HepG2 (cell line): ENCODE results near the gene SPSB1. TPM values are rescaled to one million over a fixed set of nuclear protein-coding genes. Genes with fewer than 3 reads are reported as not detected.

Experiments used
- ATAC-seq: fragments of 200-7000 bp; cut with Tn5 transposase; 3 replicates; pipeline ENCODE4 v1.9.1; 2020; ENCODE audit warnings: mild to moderate bottlenecking, moderate library complexity
- BruUV-seq: library from RNA; stranded (reverse); fragments of 400-500 nt; replicated peaks from 2 replicates; lab custom pipeline; 2021; lab: Mats Ljungman, UMichigan
- CTCF ChIA-PET: fragments of 300-600 bp; formaldehyde crosslinking; extraction: SDS; loops from one replicate; lab custom pipeline; 2021; ENCODE audit warnings: low total read pairs, inconsistent platforms, low intra/inter-chr PET ratio; lab: Yijun Ruan, JAX
- POLR2A ChIA-PET: fragments of 350-600 bp; sonication (Branson Sonifier 250); formaldehyde crosslinking; loops from one replicate; lab custom pipeline; 2020; ENCODE audit warnings: antibody characterized with exemption, inconsistent platforms; lab: Yijun Ruan, JAX
- DNase-seq: peaks from one replicate; pipeline ENCODE4 v3.0.0-alpha.2; 2015; ENCODE audit warnings: low spot score
- FAIRE-seq: peaks from 3 replicates; lab custom pipeline; 2011; peaks lifted over from hg19 to GRCh38; lab: Jason Lieb, UNC
- H2AFZ ChIP-seq: one replicate; pipeline ENCODE4 v1.6.1; 2011; ENCODE audit warnings: low read length, inconsistent platforms
- H3K27ac ChIP-seq: fragments of 300-600 bp; 3 replicates; pipeline ENCODE4 v1.8.0; 2011; ENCODE audit warnings: mixed run types, mild to moderate bottlenecking, mixed read lengths, low read length, inconsistent platforms; ENCODE audit not compliant: insufficient read depth; ENCODE audit errors: extremely low read length
- H3K27me3 ChIP-seq, 2 experiments: fragments of 200-600 bp in 1 of 2; 2 replicates in 1 of 2; 3 replicates in 1 of 2; pipeline versions ENCODE4 v1.6.0 to v1.8.0; 2011; ENCODE audit warnings: low read length in 2 of 2, mild to moderate bottlenecking in 2 of 2, moderate library complexity in 2 of 2, inconsistent platforms in 1 of 2; ENCODE audit not compliant: insufficient read depth in 2 of 2, control insufficient read depth in 1 of 2
- H3K36me3 ChIP-seq, 2 experiments: fragments of 200-600 bp in 1 of 2; replicated peaks in 1 of 2; 2 replicates in 1 of 2; 3 replicates in 1 of 2; pipeline versions ENCODE4 v1.5.1 to v1.8.0; 2011; ENCODE audit warnings: low read length in 2 of 2, inconsistent platforms in 1 of 2; ENCODE audit not compliant: insufficient read depth in 2 of 2, control insufficient read depth in 1 of 2
- H3K4me1 ChIP-seq: 2 replicates; pipeline ENCODE4 v1.5.1; 2012; ENCODE audit warnings: low read length, inconsistent platforms; ENCODE audit not compliant: insufficient read depth
- H3K4me2 ChIP-seq: 2 replicates; pipeline ENCODE4 v1.6.0; 2011; ENCODE audit warnings: low read depth, low read length, inconsistent platforms
- H3K4me3 ChIP-seq, 3 experiments: fragments of 200-600 bp in 1 of 3; sonication (generic), shearing (Covaris generic) in 1 of 3; replicated peaks in 1 of 3; 2 replicates each; pipeline ENCODE4 v1.5.1; 2011 to 2016; ENCODE audit warnings: low read length in 3 of 3, inconsistent platforms in 2 of 3, low read depth in 2 of 3, mild to moderate bottlenecking in 2 of 3, control low read depth in 1 of 3, mixed read lengths in 1 of 3; ENCODE audit not compliant: insufficient read depth in 1 of 3
- H3K79me2 ChIP-seq: one replicate; pipeline ENCODE4 v1.6.1; 2011; ENCODE audit warnings: low read length, inconsistent platforms; ENCODE audit not compliant: insufficient read depth
- H3K9ac ChIP-seq: 2 replicates; pipeline ENCODE4 v1.6.0; 2011; ENCODE audit warnings: mild to moderate bottlenecking, low read depth, low read length, inconsistent platforms; ENCODE audit not compliant: insufficient read depth
- H3K9me3 ChIP-seq: 2 replicates; pipeline ENCODE4 v1.5.1; 2012; ENCODE audit warnings: mild to moderate bottlenecking, low read length
- H4K20me1 ChIP-seq: 2 replicates; pipeline ENCODE4 v1.6.0; 2011; ENCODE audit warnings: inconsistent platforms, mild to moderate bottlenecking, low read length, moderate library complexity; ENCODE audit not compliant: insufficient read depth
- CHCHD3 ChIP-seq: sonication (generic); formaldehyde crosslinking; IDR thresholded peaks from 2 replicates; pipeline ENCODE4 v1.8.0; 2022; ENCODE audit warnings: mild to moderate bottlenecking, missing genetic modification reagents, moderate library complexity
- GATAD1 ChIP-seq: IDR thresholded peaks from 2 replicates; pipeline ENCODE4 v1.6.1; 2016; ENCODE audit warnings: missing genetic modification reagents, missing compliant biosample characterization
- MED8 ChIP-seq: sonication (generic); formaldehyde crosslinking; IDR thresholded peaks from 2 replicates; pipeline ENCODE4 v1.8.1; 2023; ENCODE audit warnings: mild to moderate bottlenecking, missing genetic modification reagents; ENCODE audit not compliant: insufficient replicate concordance
- NCOA2 ChIP-seq: sonication (generic); formaldehyde crosslinking; IDR thresholded peaks from 2 replicates; pipeline ENCODE4 v1.8.0; 2022; ENCODE audit warnings: inconsistent platforms
- ZBTB20 ChIP-seq: sonication (generic); formaldehyde crosslinking; IDR thresholded peaks from 2 replicates; pipeline ENCODE4 v1.8.1; 2023; ENCODE audit warnings: missing genetic modification reagents, low read depth, mild to moderate bottlenecking, borderline replicate concordance
- ZNF136 ChIP-seq: sonication (generic); formaldehyde crosslinking; IDR thresholded peaks from 2 replicates; pipeline ENCODE4 v1.8.1; 2022; ENCODE audit warnings: low read depth, mild to moderate bottlenecking, moderate library complexity, missing genetic modification reagents
- WGBS: methylation state at CpG from one replicate; pipeline ENCODE4 v1.1.6; 2017; ENCODE audit warnings: low lambda C conversion rate; 5-methylcytosine and 5-hydroxymethylcytosine counted together
- in situ Hi-C: cut with HindIII; loops from 2 replicates; pipeline ENCODE4 v1.10.0; 2017; ENCODE audit warnings: low pct_unique_long_range_greater_than_20kb; ENCODE audit not compliant: extremely low pct_ligation_motif_present
- intact Hi-C: fragments of 100-400 bp; cut with micrococcal nuclease; formaldehyde crosslinking; loops from one replicate; pipeline ENCODE4 v1.10.0; 2022; ENCODE audit not compliant: unreplicated experiment
- polyA plus RNA-seq, 8 experiments: library from polyadenylated mRNA; depleted of rRNA in 3 of 8; stranded (reverse) in 7 of 8; unstranded in 1 of 8; fragments of >200 nt; fragmentation: Illumina TruSeq in 4 of 8; extraction: Trizol in 4 of 8; gene quantifications; 2 replicates each; pipeline versions ENCODE4 v1.2.1 to v1.2.3, GENCODE V29; 2011 to 2016; ENCODE audit warnings: low read depth in 4 of 8, missing spikeins in 1 of 8, mixed read lengths in 1 of 8; ENCODE audit not compliant: insufficient read depth in 1 of 8
- total RNA-seq, 5 experiments: library from RNA; depleted of rRNA; stranded (reverse); fragments of >200 nt; fragmentation: Illumina TruSeq; extraction: Trizol; gene quantifications; 2 replicates each; pipeline ENCODE4 v1.2.3, GENCODE V29; 2016; ENCODE audit warnings: low read depth in 1 of 5
- TF ChIP-seq, protein P1 (sequence below), 2 experiments: sonication (generic) in 1 of 2; formaldehyde crosslinking in 1 of 2; IDR thresholded peaks; 2 replicates each; pipeline versions ENCODE4 v1.6.1 to v1.9.0; 2014 to 2022; ENCODE audit warnings: antibody characterized with exemption in 1 of 2, borderline replicate concordance in 1 of 2, inconsistent platforms in 1 of 2, low read depth in 1 of 2, missing genetic modification reagents in 1 of 2
- TF ChIP-seq, protein P2 (sequence below): sonication (generic); formaldehyde crosslinking; conservative IDR thresholded peaks from 2 replicates; pipeline ENCODE4 v1.4.0; 2020; ENCODE audit warnings: missing genetic modification reagents
- TF ChIP-seq, protein P3 (sequence below): sonication (generic); formaldehyde crosslinking; IDR thresholded peaks from 2 replicates; pipeline ENCODE4 v1.4.0; 2020; ENCODE audit warnings: missing genetic modification reagents, borderline replicate concordance
- TF ChIP-seq, protein P4 (sequence below): sonication (generic); formaldehyde crosslinking; IDR thresholded peaks from 2 replicates; pipeline ENCODE4 v1.9.0; 2021; ENCODE audit warnings: missing genetic modification reagents, mild to moderate bottlenecking, borderline replicate concordance

SPSB1 gene
- total and polyA plus RNA-seq, 2 of the 13 experiments (the other 11 are each of a cell fraction or from before 2014, with no cell fraction given) = 5.0 to 8.0 TPM

DNA sequence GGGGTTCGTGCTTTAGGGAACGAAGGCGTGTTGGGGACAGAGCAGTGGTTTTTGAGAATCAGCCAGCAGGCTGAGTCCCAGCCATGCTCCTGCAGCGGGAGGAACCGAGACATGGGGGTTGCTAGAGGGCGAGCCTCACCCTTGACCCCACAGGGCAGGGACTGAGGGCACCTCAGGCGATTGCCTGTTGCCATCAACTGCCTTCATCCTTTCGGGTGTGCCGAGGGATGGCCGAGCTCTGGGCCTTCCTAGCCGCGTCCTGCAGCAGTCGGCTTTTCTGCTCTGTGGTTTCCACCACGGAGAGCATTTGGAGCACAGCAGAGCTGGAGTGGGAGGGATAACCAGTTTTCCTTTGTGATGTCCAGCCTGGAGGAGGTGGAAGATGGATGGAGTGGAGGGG is 13.3 kb downstream of the SPSB1 start:
- no peaks in the 10 kb centered on the region for H4K20me1 ChIP-seq
- no TSS peak for BruUV-seq
- POLR2A ChIA-PET = interaction anchor here (1.5 kb wide), 1 partner anchor 9 kb away, joined by 3 read pairs; no protein-coding TSS in a partner anchor
- TF ChIP-seq ZBTB20 (no peak), GATAD1 (CRISPR knock-in tag) (no peak), ZNF136 (CRISPR knock-in tag) (no peak), CHCHD3 (CRISPR knock-in tag) (no peak), NCOA2 (CRISPR knock-in tag) (no peak), MED8 (CRISPR knock-in tag) (no peak)
- TF ChIP-seq, protein P1, sequence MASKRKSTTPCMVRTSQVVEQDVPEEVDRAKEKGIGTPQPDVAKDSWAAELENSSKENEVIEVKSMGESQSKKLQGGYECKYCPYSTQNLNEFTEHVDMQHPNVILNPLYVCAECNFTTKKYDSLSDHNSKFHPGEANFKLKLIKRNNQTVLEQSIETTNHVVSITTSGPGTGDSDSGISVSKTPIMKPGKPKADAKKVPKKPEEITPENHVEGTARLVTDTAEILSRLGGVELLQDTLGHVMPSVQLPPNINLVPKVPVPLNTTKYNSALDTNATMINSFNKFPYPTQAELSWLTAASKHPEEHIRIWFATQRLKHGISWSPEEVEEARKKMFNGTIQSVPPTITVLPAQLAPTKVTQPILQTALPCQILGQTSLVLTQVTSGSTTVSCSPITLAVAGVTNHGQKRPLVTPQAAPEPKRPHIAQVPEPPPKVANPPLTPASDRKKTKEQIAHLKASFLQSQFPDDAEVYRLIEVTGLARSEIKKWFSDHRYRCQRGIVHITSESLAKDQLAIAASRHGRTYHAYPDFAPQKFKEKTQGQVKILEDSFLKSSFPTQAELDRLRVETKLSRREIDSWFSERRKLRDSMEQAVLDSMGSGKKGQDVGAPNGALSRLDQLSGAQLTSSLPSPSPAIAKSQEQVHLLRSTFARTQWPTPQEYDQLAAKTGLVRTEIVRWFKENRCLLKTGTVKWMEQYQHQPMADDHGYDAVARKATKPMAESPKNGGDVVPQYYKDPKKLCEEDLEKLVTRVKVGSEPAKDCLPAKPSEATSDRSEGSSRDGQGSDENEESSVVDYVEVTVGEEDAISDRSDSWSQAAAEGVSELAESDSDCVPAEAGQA (IDR thresholded peaks at IDR 0.05; ENCODE audit: low read depth) = no peak
- TF ChIP-seq, protein P1 (CRISPR knock-in tag; IDR thresholded peaks at IDR 0.05; ENCODE audit: borderline replicate concordance) = no peak
- TF ChIP-seq, protein P2, sequence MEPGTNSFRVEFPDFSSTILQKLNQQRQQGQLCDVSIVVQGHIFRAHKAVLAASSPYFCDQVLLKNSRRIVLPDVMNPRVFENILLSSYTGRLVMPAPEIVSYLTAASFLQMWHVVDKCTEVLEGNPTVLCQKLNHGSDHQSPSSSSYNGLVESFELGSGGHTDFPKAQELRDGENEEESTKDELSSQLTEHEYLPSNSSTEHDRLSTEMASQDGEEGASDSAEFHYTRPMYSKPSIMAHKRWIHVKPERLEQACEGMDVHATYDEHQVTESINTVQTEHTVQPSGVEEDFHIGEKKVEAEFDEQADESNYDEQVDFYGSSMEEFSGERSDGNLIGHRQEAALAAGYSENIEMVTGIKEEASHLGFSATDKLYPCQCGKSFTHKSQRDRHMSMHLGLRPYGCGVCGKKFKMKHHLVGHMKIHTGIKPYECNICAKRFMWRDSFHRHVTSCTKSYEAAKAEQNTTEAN (CRISPR knock-in tag) = no peak
- TF ChIP-seq, protein P3, sequence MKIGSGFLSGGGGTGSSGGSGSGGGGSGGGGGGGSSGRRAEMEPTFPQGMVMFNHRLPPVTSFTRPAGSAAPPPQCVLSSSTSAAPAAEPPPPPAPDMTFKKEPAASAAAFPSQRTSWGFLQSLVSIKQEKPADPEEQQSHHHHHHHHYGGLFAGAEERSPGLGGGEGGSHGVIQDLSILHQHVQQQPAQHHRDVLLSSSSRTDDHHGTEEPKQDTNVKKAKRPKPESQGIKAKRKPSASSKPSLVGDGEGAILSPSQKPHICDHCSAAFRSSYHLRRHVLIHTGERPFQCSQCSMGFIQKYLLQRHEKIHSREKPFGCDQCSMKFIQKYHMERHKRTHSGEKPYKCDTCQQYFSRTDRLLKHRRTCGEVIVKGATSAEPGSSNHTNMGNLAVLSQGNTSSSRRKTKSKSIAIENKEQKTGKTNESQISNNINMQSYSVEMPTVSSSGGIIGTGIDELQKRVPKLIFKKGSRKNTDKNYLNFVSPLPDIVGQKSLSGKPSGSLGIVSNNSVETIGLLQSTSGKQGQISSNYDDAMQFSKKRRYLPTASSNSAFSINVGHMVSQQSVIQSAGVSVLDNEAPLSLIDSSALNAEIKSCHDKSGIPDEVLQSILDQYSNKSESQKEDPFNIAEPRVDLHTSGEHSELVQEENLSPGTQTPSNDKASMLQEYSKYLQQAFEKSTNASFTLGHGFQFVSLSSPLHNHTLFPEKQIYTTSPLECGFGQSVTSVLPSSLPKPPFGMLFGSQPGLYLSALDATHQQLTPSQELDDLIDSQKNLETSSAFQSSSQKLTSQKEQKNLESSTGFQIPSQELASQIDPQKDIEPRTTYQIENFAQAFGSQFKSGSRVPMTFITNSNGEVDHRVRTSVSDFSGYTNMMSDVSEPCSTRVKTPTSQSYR (CRISPR knock-in tag) = no peak
- TF ChIP-seq, protein P4, sequence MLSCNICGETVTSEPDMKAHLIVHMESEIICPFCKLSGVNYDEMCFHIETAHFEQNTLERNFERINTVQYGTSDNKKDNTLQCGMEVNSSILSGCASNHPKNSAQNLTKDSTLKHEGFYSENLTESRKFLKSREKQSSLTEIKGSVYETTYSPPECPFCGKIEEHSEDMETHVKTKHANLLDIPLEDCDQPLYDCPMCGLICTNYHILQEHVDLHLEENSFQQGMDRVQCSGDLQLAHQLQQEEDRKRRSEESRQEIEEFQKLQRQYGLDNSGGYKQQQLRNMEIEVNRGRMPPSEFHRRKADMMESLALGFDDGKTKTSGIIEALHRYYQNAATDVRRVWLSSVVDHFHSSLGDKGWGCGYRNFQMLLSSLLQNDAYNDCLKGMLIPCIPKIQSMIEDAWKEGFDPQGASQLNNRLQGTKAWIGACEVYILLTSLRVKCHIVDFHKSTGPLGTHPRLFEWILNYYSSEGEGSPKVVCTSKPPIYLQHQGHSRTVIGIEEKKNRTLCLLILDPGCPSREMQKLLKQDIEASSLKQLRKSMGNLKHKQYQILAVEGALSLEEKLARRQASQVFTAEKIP = no peak

More for the DNA sequence above, 13.3 kb downstream of the SPSB1 start:
- no peak for FAIRE-seq
- ATAC-seq = no peak
- no peaks in the 10 kb centered on the region for H3K9me3 ChIP-seq
- WGBS = 95% methylated on average over 12 of the region's 14 CpGs
- DNase-seq = no peak
- no peak overlapping the region for H3K4me2 ChIP-seq
- peaks cover 0 to 3% of the 10 kb centered on the region in 2 experiments; a peak in 1 of 5 replicates for H3K36me3 ChIP-seq
- no peak overlapping the region for H3K27ac ChIP-seq
- no peaks in the 10 kb centered on the region for H3K4me1 ChIP-seq
- peaks cover 5% of the 10 kb centered on the region for H3K79me2 ChIP-seq
- intact Hi-C loops (no loop called here), in situ Hi-C loops (no loop called here)
- H3K9ac ChIP-seq = no peak overlapping the region
- CTCF ChIA-PET = no interaction called here
- H2AFZ ChIP-seq = no peak overlapping the region
- H3K4me3 ChIP-seq = no peak overlapping the region
- no peaks in the 10 kb centered on the region for H3K27me3 ChIP-seq
